HEK293 (cell line): ENCODE measurements around the gene KIFAP3.

Experiments used
- CTCF ChIA-PET: fragments of 350-600 bp; formaldehyde crosslinking; extraction: SDS; loops from one replicate; lab custom pipeline; 2021; ENCODE audit warnings: antibody characterized with exemption; lab: Yijun Ruan, JAX
- POLR2A ChIA-PET: fragments of 300-600 bp; formaldehyde crosslinking; extraction: SDS; loops from one replicate; lab custom pipeline; 2020; ENCODE audit warnings: antibody characterized with exemption, inconsistent platforms; lab: Yijun Ruan, JAX
- H3K27ac ChIP-seq: fragments of 200-500 bp; sonication (Bioruptor generic); 2 replicates; pipeline ENCODE4 v1.5.1; 2014; ENCODE audit warnings: low read depth, low read length, control low read depth, inconsistent platforms; ENCODE audit errors: extremely low read depth
- H3K36me3 ChIP-seq, 2 experiments: fragments of 200-500 bp in 1 of 2; sonication (Bioruptor generic) in 1 of 2; 1 replicate in 1 of 2; 2 replicates in 1 of 2; pipeline ENCODE4 v1.5.1; 2014 to 2017; ENCODE audit warnings: inconsistent platforms in 2 of 2, low read length in 2 of 2; ENCODE audit not compliant: control insufficient read depth in 2 of 2, insufficient read depth in 1 of 2
- H3K4me1 ChIP-seq: fragments of 200-500 bp; sonication (Bioruptor generic); 2 replicates; pipeline ENCODE4 v1.5.1; 2014; ENCODE audit warnings: mild to moderate bottlenecking, low read length, inconsistent platforms; ENCODE audit not compliant: control insufficient read depth, insufficient read depth
- H3K4me3 ChIP-seq: 2 replicates; pipeline ENCODE4 v1.5.1; 2011; ENCODE audit warnings: low read depth, mild to moderate bottlenecking, control low read depth, low read length, moderate library complexity
- H3K9me3 ChIP-seq: fragments of 200-500 bp; sonication (Bioruptor generic); 2 replicates; pipeline ENCODE4 v1.5.1; 2014; ENCODE audit warnings: low read depth, low read length, inconsistent platforms; ENCODE audit not compliant: control insufficient read depth, insufficient read depth
- BCL6B ChIP-seq: fragments of 450-650 bp; formaldehyde crosslinking; IDR thresholded peaks from 2 replicates; pipeline ENCODE4 v1.5.1; 2017; ENCODE audit warnings: missing biosample characterization, missing genetic modification characterization
- HOXA7 ChIP-seq: sonication (generic); formaldehyde crosslinking; IDR thresholded peaks from 2 replicates; pipeline ENCODE4 v1.8.1; 2022; ENCODE audit warnings: missing genetic modification reagents, borderline replicate concordance
- HOXC10 ChIP-seq: sonication (generic); formaldehyde crosslinking; IDR thresholded peaks from 2 replicates; pipeline ENCODE4 v1.8.1; 2023; ENCODE audit warnings: mild to moderate bottlenecking, missing genetic modification reagents
- KLF17 ChIP-seq: fragments of 450-650 bp; formaldehyde crosslinking; IDR thresholded peaks from 2 replicates; pipeline ENCODE4 v1.5.1; 2016; ENCODE audit warnings: missing biosample characterization, missing genetic modification characterization
- RBAK ChIP-seq: fragments of 450-650 bp; formaldehyde crosslinking; IDR thresholded peaks from 2 replicates; pipeline ENCODE4 v1.5.1; 2016; ENCODE audit warnings: missing biosample characterization, missing genetic modification characterization
- REPIN1 ChIP-seq: fragments of 450-650 bp; formaldehyde crosslinking; IDR thresholded peaks from 2 replicates; pipeline ENCODE4 v1.5.1; 2017; ENCODE audit warnings: missing biosample characterization, missing genetic modification characterization, low read depth
- SP3 ChIP-seq: fragments of 450-650 bp; formaldehyde crosslinking; IDR thresholded peaks from 2 replicates; pipeline ENCODE4 v1.5.1; 2016; ENCODE audit warnings: missing biosample characterization, missing genetic modification characterization
- ZBTB11 ChIP-seq: fragments of 450-650 bp; formaldehyde crosslinking; conservative IDR thresholded peaks from 2 replicates; pipeline ENCODE4 v1.5.1; 2016; ENCODE audit warnings: low read depth, missing biosample characterization, missing genetic modification characterization
- ZIC2 ChIP-seq: fragments of 450-650 bp; formaldehyde crosslinking; IDR thresholded peaks from 2 replicates; pipeline ENCODE4 v1.5.1; 2016; ENCODE audit warnings: missing biosample characterization, missing genetic modification characterization
- ZNF112 ChIP-seq: fragments of 450-650 bp; formaldehyde crosslinking; IDR thresholded peaks from 2 replicates; pipeline ENCODE4 v1.5.0; 2017; ENCODE audit warnings: missing biosample characterization, missing genetic modification characterization
- ZNF18 ChIP-seq: fragments of 450-650 bp; formaldehyde crosslinking; IDR thresholded peaks from 2 replicates; pipeline ENCODE4 v1.5.1; 2016; ENCODE audit warnings: missing biosample characterization, missing genetic modification characterization
- ZNF184 ChIP-seq: fragments of 450-650 bp; IDR thresholded peaks from 2 replicates; pipeline ENCODE4 v1.5.1; 2018; ENCODE audit warnings: missing biosample characterization, mild to moderate bottlenecking, missing genetic modification characterization
- ZNF23 ChIP-seq: fragments of 450-650 bp; formaldehyde crosslinking; IDR thresholded peaks from 2 replicates; pipeline ENCODE4 v1.5.1; 2016; ENCODE audit warnings: missing biosample characterization, missing genetic modification characterization, borderline replicate concordance
- ZNF335 ChIP-seq: fragments of 450-650 bp; formaldehyde crosslinking; conservative IDR thresholded peaks from 2 replicates; pipeline ENCODE4 v1.5.1; 2016; ENCODE audit warnings: missing biosample characterization, missing genetic modification characterization
- ZNF558 ChIP-seq: fragments of 450-650 bp; formaldehyde crosslinking; IDR thresholded peaks from 2 replicates; pipeline ENCODE4 v1.5.1; 2016; ENCODE audit warnings: missing biosample characterization, missing genetic modification characterization
- ZNF701 ChIP-seq: fragments of 450-650 bp; formaldehyde crosslinking; IDR thresholded peaks from 2 replicates; pipeline ENCODE4 v1.5.1; 2016; ENCODE audit warnings: missing biosample characterization, missing genetic modification characterization
- ZNF768 ChIP-seq: fragments of 450-650 bp; formaldehyde crosslinking; IDR thresholded peaks from 2 replicates; pipeline ENCODE4 v1.5.1; 2018; ENCODE audit warnings: missing biosample characterization, mild to moderate bottlenecking, missing genetic modification characterization
- ZSCAN30 ChIP-seq: fragments of 450-650 bp; IDR thresholded peaks from 2 replicates; pipeline ENCODE4 v1.5.1; 2018; ENCODE audit warnings: missing biosample characterization, mild to moderate bottlenecking, missing genetic modification characterization, moderate library complexity
- TF ChIP-seq, protein P1 (sequence below): fragments of 450-650 bp; formaldehyde crosslinking; IDR thresholded peaks from 2 replicates; pipeline ENCODE4 v1.5.1; 2016; ENCODE audit warnings: missing biosample characterization, missing genetic modification characterization
- TF ChIP-seq, protein P2 (sequence below): fragments of 450-650 bp; formaldehyde crosslinking; IDR thresholded peaks from 2 replicates; pipeline ENCODE4 v1.5.1; 2016; ENCODE audit warnings: missing biosample characterization, missing genetic modification characterization
- TF ChIP-seq, protein P3 (sequence below): fragments of 450-650 bp; formaldehyde crosslinking; IDR thresholded peaks from 2 replicates; pipeline ENCODE4 v1.5.1; 2017; ENCODE audit warnings: missing biosample characterization, mild to moderate bottlenecking, missing genetic modification characterization, moderate library complexity

KIFAP3 gene

GRCh38 chr1:169882039-169882511 is 192.4 kb downstream of the KIFAP3 start:
- no peak for TF ChIP-seq ZNF335 (tag by site-specific recombination)
- no peak for TF ChIP-seq ZNF23 (tag by site-specific recombination)
- TF ChIP-seq ZNF701 = no peak
- TF ChIP-seq ZBTB11 = no peak
- no peak for TF ChIP-seq ZNF112 (tag by site-specific recombination)
- TF ChIP-seq, protein P1, sequence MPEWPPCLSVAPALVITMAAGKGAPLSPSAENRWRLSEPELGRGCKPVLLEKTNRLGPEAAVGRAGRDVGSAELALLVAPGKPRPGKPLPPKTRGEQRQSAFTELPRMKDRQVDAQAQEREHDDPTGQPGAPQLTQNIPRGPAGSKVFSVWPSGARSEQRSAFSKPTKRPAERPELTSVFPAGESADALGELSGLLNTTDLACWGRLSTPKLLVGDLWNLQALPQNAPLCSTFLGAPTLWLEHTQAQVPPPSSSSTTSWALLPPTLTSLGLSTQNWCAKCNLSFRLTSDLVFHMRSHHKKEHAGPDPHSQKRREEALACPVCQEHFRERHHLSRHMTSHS = no peak
- TF ChIP-seq RBAK (tag by site-specific recombination) = no peak
- no peak for TF ChIP-seq ZNF18 (tag by site-specific recombination)
- TF ChIP-seq BCL6B = no peak
- Histone ChIP-seq H3K4me3 (no peak overlapping the region), H3K9me3 (no peaks in the 10 kb centered on the region), H3K36me3 (peaks cover 7 to 43% of the 10 kb centered on the region in 2 experiments; a peak in 2 of 3 replicates), H3K4me1 (peaks cover 7% of the 10 kb centered on the region; the same call in 1 of the 2 replicates), H3K27ac (no peak overlapping the region)
- ChIA-PET POLR2A (interaction anchor here (1.2 kb wide), 1 partner anchor 12 kb away, joined by 7 read pairs; the partner anchor contains the start of gene SCYL3), CTCF (no interaction called here)

GRCh38 chr1:169879034-169879840 is 195.3 kb downstream of the KIFAP3 start:
- peaks cover 16 to 50% of the 10 kb centered on the region in 2 experiments for H3K36me3 ChIP-seq
- H3K4me3 ChIP-seq = no peak overlapping the region
- no peaks in the 10 kb centered on the region for H3K4me1 ChIP-seq
- H3K27ac ChIP-seq = no peak overlapping the region
- CTCF ChIA-PET = no interaction called here
- POLR2A ChIA-PET = no interaction called here
- H3K9me3 ChIP-seq = no peaks in the 10 kb centered on the region
- TF ChIP-seq HOXC10 (CRISPR knock-in tag) (no peak), KLF17 (no peak), REPIN1 (tag by site-specific recombination) (no peak), ZNF768 (no peak), ZNF112 (tag by site-specific recombination) (no peak), ZNF558 (no peak), ZIC2 (no peak), SP3 (no peak), ZNF184 (tag by site-specific recombination) (no peak), ZSCAN30 (tag by site-specific recombination) (no peak), HOXA7 (CRISPR knock-in tag) (no peak)
- TF ChIP-seq, protein P2, sequence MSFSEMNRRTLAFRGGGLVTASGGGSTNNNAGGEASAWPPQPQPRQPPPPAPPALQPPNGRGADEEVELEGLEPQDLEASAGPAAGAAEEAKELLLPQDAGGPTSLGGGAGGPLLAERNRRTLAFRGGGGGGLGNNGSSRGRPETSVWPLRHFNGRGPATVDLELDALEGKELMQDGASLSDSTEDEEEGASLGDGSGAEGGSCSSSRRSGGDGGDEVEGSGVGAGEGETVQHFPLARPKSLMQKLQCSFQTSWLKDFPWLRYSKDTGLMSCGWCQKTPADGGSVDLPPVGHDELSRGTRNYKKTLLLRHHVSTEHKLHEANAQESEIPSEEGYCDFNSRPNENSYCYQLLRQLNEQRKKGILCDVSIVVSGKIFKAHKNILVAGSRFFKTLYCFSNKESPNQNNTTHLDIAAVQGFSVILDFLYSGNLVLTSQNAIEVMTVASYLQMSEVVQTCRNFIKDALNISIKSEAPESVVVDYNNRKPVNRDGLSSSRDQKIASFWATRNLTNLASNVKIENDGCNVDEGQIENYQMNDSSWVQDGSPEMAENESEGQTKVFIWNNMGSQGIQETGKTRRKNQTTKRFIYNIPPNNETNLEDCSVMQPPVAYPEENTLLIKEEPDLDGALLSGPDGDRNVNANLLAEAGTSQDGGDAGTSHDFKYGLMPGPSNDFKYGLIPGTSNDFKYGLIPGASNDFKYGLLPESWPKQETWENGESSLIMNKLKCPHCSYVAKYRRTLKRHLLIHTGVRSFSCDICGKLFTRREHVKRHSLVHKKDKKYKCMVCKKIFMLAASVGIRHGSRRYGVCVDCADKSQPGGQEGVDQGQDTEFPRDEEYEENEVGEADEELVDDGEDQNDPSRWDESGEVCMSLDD (tag by site-specific recombination) = no peak
- TF ChIP-seq, protein P3, sequence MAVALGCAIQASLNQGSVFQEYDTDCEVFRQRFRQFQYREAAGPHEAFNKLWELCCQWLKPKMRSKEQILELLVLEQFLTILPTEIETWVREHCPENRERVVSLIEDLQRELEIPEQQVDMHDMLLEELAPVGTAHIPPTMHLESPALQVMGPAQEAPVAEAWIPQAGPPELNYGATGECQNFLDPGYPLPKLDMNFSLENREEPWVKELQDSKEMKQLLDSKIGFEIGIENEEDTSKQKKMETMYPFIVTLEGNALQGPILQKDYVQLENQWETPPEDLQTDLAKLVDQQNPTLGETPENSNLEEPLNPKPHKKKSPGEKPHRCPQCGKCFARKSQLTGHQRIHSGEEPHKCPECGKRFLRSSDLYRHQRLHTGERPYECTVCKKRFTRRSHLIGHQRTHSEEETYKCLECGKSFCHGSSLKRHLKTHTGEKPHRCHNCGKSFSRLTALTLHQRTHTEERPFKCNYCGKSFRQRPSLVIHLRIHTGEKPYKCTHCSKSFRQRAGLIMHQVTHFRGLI = no peak
